SKM-1 (cell line): ENCODE measurements around the gene DPP3.
"Not testable (repeated sequence)": the region's sequence is repeated elsewhere in the genome, so short reads cannot be mapped to it uniquely, and the experiment has no call there.

ENCODE experiments used
- DNase-seq: peaks from one replicate; lab custom pipeline; 2025; ENCODE audit not compliant: unreplicated experiment; lab: John Stamatoyannopoulos, UW

The DPP3 gene

DNA sequence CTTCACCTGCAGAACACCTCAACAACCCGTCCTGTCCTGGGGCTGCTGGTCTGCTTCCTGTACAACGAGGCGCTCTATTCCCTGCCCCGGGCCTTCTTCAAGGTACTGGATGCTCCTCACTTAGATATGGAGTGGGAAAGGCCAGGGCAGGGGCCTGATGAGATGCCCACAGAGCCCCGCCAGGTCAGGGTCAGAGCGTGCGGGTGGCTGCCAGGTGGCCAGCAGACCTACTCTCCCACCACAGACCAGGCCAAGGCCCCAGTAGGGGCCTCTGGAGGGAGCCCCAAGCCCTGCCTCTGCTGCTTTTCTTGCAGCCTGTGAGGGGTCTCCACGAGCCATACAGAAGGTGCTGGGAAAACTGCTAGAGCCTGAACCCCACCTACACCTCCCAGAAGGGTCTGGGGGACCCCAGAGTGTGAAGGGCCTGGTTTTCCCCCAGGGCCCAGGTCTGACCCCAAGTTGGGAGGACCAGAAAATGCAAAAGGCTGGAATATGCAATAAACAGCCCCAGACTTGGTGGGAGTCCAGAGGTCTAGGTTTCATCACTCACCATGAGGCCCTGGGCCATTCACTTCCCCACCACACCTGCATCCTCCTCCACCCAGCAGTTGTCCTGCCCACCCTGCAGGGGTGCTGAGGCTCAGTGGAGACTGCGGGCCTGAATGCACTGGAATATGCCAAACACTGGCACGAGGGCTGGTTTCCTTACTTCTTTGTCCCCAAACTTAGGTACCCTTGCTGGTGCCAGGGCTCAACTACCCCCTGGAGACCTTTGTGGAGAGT lies 50.9 kb downstream of the DPP3 start:
- DNase-seq = no peak

DNA sequence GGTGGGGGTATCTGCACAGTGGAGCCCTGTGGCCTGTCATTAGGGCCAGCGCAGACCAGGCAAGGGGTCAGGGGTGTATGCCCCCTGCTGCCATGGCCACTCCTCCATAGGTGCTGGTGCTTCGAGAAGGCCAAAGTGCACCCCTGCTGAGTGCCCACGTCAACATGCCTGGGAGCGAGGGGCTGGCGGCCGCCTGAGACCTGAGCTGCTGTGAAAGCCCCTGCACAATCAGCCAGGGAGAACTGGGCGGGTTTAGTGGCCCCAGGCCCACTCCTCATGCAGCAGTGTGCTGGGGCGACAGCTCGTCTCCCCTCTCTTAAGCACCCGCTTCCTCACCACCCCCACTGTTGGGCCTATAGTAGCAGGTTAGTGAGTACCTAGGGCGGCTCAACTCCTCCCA lies 51.6 kb downstream of the DPP3 start:
- no peak for DNase-seq

DNA sequence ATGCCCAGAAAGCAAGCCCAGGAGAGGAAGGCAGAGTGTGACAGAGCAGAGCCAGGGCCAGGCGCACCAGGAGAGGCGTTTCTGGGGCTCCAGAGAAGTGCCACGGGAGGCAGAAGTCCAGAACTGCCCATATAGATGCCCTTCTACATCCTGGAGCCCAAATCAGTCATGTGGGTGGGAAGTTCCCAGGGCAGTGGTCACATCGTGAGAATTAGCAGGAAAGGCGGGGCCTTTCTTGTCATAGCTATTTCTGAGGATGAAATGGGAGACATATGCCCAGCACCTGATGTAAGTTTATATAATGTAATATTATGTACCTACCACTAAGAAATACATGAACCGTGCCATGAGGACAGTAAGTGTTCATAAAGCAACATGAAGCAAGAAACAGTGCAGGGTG lies 52.5 kb downstream of the DPP3 start:
- no peak for DNase-seq

DNA sequence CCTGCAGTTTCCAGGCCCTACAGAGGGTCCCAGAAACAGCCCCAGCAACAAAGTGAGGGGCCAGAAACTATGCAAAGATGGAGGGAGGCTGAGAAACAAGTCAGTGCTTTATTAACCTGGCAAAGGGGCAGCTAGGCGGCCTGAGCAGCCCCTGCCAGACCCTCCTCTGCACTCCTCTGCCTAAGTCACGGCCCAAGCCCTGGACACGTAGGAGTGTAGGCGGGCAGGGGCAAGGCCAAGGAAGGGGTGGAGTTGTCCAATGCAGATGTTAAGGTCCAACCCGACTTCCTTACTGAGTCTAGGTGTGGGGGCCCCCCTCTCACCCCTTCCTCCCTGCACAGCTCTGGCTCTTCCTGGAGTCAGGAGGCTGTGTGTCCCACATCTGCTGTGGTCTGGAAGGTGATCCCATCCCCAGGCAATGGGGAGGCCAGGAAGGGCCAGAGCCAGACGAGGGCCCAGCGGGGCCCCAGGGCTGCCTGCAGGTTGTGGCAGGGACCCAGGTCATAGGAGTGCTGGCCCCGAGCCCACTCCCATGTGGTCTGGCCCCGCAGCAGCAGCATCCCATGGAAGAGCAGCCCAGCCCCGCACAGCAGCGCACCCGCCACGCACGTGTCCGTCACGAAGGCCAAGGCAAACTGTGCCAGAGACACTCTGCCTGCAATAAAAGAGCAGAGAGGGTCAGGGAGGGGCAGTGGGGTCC lies 59.1 kb downstream of the DPP3 start:
- no peak for DNase-seq

DNA sequence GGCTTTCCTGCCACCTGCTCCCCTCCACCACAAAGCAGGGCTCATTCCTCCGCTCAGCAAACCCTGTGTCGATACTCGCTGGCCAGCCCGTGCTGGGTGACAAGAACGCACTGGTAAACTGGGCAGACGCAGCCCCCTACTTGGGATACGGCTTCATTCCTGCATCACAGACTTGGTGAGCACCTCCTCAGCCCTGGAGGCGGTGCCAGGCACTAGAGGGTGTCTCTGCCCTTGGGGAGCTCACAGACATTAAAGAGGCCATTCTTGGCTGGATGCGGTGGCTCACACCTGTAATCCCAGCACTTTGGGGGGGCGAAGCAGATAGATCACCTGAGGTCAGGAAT lies 59.6 kb downstream of the DPP3 start:
- DNase-seq = no peak

DNA sequence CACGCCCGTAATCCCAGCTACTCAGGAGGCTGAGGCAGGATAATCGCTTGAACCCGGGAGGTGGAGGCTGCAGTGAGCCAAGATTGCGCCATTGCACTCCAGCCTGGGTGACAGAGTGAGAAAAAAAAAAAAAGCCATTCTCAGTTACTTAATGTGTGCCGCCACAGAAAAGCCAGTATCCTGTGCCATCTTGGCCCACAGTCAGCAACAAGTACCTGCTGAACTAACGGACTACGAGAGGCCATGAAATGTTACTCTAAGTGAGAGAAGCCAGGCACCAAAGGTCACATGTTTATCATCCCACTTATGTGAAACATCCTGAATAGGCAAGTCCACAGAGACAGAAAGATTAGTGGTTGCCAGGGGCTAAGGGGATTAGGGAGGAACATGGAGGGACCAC lies 60.4 kb downstream of the DPP3 start:
- DNase-seq = not testable (repeated sequence)

DNA sequence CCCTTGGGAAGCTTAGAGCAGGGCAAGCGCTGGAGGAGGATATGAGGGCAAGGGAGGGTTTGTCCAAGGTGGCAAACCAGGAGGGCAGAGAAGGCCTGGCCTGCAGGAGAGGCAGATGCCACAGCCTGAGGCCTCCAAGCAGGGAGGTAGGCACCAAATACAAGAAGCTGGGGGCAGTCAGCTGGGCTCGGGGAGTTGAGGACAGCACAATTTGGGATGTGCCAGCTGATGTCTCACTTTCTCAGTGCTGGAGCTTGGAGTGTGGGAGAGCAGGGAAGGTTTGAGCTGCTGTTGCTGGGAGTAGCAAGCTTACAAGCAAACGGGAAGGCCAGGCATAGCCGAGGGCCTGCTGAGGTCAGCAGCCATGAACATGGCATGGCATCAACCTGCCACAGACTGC lies 61.7 kb downstream of the DPP3 start:
- no peak for DNase-seq

DNA sequence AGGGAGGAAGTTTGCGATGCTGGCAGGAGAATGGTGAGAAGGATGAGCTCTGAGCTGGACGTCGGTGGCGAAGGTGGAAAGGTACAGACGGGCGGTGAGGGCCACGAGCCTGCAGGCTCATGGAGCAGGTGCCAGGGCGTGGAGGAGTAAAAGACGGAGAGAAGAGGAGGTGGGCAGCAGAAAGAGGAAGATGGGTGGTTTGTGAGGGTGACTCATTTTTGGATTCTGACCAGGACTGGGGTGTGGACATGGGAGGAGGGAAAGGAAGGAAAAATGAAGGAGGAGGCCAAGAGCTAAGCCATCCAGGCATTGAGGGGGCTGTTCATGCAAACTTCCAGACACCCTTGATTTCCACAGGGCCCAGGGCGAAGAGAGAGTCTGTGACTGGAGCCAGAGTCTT lies 62.1 kb downstream of the DPP3 start:
- DNase-seq = no peak

DNA sequence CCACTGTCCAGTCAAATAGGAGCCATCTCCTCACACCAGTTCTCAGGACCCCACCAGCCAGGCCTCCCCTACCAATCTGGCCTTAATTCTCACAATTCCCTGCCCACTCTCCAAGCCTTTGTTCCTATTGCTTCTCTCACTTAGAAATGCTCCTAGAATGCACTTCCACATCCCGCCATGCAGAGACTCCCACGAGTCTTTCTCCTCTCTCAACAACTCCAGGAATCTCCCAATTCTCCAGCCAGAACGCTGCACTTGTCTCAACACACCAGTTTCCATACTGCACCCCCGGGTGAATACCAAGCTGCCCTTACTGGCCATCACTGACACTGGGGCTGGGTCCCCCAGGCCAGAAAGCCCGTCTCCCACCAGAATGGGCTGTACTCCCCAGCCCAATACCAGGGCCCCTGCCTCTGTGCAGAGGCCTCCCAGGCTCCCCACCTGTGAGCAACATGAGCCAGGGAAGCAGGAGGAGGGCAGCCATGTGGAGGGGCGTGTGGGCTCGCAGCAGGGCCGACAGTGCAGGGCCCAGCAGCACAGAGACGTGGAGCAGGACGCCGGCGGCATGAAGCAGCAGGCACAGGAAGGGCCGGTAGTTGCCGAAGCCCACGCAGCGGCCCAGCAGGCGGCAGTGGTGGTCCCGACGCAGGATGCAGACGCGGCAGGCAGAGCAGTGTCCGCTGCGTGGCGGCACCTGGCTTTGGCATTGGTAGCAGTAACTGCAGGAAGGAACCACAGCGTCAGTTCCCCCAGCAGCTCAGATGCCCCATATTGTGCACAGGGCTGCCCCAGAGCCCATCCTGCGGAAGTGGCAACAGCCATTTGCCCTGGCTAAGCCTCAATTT lies 63.3 kb downstream of the DPP3 start:
- no peak for DNase-seq

DNA sequence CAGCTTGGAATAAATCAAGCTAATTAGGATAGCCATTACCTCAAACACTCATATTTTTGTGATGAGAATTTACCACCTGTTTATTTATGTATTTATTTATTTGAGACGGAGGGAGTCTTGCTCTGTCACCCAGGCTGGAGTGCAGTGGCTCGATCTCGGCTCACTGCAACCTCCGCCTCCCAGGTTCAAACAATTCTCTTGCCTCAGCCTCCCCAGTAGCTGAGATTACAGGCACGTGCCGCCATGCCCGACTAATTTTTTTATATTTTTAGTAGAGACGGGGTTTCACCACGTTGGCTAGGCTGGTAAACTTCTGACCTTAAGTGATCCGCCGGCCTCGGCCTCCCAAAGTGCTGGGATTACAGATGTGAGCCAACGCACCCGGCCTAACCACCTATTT lies 64.7 kb downstream of the DPP3 start:
- not testable (repeated sequence) for DNase-seq

DNA sequence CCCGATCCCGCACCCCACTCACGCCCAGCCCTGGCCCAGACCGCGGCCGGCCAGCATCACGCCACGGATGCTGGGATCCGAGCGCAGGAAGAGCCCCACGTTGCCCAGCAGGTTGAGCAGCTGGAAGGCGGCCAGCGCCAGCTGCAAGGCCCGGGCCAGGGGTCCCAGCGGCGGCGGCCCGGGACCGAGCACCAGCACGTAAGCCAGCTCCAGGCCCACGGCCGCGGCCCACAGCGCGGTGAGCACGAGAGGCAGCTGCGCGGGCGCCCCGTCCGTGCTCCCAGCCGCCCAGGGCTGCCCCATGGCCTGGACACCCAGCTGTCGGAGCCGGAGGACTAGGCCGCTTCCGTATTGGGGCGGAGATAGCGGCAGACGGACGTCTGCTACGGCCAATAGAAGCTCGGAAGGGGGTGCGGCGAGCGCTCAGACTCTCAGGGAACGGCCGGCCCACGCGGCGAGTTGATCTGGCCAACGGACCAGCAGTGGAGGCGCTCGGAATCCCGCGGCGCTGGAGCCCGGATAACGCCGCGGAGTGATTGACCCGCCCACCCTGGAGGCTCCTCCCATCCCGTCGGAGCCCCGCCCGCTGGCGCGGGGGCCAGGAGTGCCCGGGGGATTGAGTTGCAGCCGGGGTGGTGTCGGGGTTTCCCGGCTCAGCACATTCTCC lies 65.6 kb downstream of the DPP3 start, which contains the start of gene ZDHHC24:
Gene ZDHHC24 (minus strand): TSS at position 348 of the 667 bp plus-strand sequence. CDS start 45 bp downstream, at position 303.
- DNase-seq = peak; percentile 96

DNA sequence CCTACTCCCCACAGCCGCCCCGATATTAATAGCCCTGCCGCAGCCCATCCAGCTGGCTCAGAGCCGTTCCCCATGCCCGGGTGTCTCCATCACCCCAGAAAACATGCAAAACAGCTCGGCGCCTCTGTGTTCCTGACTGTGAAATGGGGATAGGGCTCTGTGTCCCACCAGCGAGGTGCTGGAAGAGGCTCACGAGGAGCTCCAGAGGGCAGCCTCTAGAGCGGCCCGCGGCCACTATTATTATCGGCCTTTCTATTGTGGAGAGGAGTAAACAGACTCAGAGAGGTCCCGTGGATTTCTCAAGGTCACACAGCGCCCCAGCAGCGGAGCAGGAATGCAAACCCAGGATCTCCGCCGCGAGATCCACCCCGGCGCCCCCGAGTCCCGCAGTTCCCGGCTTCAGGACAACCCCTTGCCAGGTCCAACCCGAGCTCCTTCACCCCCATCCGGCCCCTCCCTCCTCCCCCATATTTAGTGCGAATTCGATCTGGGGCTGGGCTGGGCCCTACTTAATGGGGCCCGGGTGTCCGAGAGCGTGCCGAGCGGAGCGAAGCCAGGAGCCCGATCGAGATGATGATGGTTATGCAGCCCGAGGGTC lies 66.2 kb downstream of the DPP3 start, which contains the start of gene ACTN3:
Gene ACTN3 (plus strand): TSS at position 536 of the 598 bp plus-strand sequence. CDS start 35 bp downstream, at position 571.
- no peak for DNase-seq

DNA sequence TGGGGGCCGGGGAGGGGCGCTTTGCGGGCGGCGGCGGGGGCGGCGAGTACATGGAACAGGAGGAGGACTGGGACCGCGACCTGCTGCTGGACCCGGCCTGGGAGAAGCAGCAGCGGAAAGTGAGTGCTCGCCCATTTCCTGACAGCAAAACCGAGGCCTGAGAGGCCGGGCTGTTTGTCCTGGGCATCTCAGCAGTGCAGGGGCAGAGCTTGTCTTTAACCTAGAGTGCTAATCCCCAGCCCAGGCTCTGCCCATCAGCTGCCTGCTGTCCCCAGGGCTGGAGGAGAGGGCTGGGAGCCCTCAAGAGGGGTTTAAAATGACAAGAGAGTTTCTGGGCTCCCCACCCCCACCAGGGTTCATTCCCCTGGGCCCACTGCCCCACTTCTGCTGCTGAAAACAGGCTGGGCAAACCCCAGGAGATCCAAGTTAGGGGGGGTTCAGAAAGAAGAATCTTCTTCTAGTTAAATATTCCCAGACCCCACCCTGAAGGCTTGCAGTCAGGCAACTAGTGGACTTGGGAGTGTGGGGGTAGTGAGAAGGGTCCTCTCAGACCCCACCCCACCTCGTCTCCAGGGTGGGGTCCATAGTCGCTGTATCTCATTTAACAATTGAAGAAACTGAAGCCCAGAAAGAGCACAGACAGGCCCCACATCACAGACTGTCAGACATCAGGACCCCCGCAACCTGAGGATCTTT lies 66.9 kb downstream of the DPP3 start:
- no peak for DNase-seq

DNA sequence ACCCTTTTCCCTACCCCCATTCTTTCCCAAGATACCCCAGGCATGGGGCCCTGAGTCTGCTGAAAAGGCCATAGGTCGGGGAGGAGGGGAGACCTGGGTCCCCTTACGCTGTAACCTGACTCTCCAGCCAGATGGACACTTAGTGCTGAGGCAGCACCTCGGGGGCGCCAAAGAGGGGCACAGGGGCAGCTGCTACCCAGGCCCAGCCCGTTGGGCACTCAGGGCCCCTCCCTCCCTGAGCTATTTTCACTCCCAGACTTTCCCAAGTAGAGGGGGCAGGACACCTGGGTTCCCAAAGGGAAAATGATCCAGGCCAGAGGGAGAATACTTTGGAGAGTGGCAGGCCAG lies 67.4 kb downstream of the DPP3 start:
- DNase-seq = no peak

DNA sequence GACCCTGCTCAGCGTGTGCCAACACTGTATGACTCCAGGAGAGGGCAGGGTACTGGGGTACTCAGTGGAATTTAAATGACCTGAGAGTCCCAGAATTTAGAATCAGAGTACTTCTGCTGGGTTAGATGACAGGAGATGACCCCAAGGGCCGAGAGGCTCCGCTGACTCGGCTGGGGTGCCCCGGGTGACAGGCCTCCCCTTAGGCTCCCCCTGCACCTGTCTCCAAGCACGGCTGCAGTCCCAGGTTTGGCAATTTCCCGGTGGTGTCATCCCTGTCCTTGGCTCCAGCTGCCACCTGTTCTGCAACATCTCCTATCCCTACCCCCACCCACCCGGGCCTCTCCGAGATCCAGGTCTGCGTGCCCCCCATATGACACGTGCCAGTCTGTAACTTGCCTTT lies 67.8 kb downstream of the DPP3 start:
- DNase-seq = no peak

DNA sequence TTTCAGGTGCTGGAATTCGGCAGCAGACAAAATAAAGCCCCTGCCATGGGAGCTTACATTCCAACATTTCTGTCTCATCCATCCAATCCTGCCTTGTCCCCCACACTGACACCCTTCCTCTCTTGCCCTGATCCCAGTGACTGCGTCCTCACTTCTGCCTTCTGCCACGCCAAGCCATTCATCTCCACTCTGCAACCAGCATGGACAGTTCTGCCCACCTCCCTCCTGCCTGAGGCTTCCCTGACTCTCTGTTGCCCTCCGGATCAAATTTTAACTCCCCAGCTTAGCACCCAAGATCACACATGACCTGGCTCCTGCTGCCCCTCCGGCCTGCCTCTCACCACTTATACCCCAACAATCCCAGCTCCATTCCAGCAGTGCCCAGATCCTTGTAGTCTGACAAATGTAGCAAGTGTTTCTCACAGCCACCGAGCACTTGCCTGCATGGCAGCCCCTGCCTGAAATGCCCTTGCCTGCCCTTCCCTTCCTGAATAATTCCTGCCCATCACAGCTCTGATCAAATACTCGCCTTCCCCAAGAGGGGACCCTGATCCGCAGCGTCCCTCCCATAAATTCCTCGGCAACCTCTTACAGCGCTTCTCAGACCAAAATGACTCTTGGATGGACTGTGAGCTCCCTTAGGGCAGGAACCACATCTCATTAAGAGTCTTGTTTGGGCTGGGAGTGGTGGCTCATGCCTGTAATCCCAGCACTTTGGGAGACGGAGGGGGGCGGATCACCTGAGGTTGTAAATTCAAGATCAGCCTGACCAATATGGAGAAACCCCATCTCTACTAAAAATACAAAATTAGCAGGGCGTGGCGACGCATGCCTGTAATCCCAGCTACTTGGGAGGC lies 68.8 kb downstream of the DPP3 start:
- no peak for DNase-seq

DNA sequence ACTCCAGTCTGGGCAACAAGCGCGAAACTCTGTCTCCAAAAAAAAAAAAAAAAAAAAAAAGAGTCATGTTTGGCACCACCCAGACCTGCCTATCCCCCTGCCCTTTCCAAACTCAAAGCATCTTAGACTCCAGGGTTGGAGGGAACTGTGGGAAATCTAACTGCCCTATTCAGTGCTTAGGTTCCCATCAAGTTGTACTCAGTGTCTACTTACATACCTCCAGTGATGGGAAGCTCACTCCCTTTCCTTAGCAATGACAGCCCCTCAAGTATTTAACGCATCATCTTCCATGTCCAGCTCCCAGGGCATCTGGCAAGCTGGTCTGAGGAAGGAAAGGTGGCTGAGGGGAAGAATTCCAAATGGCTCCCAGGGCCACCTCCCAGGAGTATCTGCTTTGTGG lies 69.5 kb downstream of the DPP3 start:
- no peak for DNase-seq

DNA sequence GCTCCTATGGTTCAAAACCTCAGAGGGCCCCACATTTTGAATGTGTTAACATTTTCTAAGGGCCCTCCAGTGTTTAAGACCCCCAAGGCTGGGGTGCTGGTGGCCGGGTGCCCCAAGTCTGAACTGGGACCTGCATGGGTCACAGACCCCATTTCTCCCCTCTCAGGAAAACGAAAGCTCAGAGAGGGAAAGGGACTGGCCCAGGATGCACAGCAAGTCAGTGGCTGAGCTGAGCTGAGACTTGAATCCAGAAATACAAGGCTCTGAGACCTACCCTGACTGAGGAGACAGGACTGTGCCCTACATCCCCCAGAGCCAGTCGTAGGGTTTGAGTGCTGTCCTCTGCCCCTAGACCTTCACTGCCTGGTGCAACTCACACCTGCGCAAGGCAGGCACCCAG lies 70.7 kb downstream of the DPP3 start:
- no peak for DNase-seq

DNA sequence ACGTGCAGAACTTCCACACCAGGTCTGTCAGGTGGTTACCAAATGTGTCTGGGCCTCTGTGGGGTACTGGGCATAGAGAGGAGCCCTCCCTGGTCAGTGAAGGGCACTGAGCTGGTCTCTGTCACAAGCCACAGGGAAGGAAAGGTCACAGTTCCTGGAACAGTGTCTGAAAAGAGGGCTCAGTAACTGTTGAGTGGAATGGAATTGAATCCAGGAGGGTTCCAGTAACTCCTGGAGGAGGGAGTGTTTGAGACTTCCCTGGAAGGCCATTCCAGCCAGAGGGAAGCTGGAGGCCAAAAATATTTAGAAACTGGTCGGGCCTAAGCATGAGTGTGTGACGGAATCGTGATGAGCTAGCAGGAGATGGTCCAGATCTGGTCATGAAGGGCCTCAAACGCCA lies 74.4 kb downstream of the DPP3 start:
- DNase-seq = no peak
